B cell (primary cell): ENCODE results near the gene HOXA5. TPM values are rescaled to one million over a fixed set of nuclear protein-coding genes. Genes with fewer than 3 reads are reported as not detected.

Source experiments
- ATAC-seq: fragments of 200-7000 bp; cut with Tn5 transposase; one replicate; pipeline ENCODE4 v1.10.0; 2021; ENCODE audit warnings: low read depth, mild to moderate bottlenecking, moderate number of reproducible peaks, moderate library complexity
- CTCF ChIA-PET: fragments of 350-600 bp; sonication (Branson Sonifier 250); formaldehyde crosslinking; loops from one replicate; lab custom pipeline; 2021; ENCODE audit warnings: antibody characterized with exemption, inconsistent platforms; lab: Charles Lee
- POLR2A ChIA-PET: fragments of 350-600 bp; sonication (Branson Sonifier 250); formaldehyde crosslinking; loops from one replicate; lab custom pipeline; 2021; ENCODE audit warnings: antibody characterized with exemption; lab: Charles Lee
- DNase-seq: peaks from one replicate; pipeline ENCODE4 v3.0.0; 2013
- H2AFZ ChIP-seq: 2 replicates; pipeline ENCODE4 v1.6.1; 2012; ENCODE audit warnings: mild to moderate bottlenecking, low read depth, low read length; ENCODE audit not compliant: insufficient read depth, poor library complexity, severe bottlenecking
- H3K27ac ChIP-seq, 2 donors: 1 replicate in 1 of 2; 2 replicates in 1 of 2; pipeline ENCODE4 v1.5.1; 2012 to 2013; ENCODE audit warnings: low read length in 2 of 2, mild to moderate bottlenecking in 2 of 2, moderate library complexity in 1 of 2
- H3K27me3 ChIP-seq, 4 experiments: fragments of 200-600 bp in 1 of 4; sonication (generic) in 1 of 4; replicated peaks in 1 of 4; 1 replicate in 2 of 4; 2 replicates in 2 of 4; pipeline versions ENCODE4 v1.6.1 to v1.7.0; 2013 to 2016; ENCODE audit warnings: low read length in 3 of 4, mild to moderate bottlenecking in 2 of 4, mixed read lengths in 1 of 4, moderate library complexity in 1 of 4; ENCODE audit not compliant: insufficient read depth in 4 of 4, control insufficient read depth in 3 of 4; ENCODE audit errors: control extremely low read depth in 1 of 4
- H3K36me3 ChIP-seq, 2 experiments: replicated peaks in 1 of 2; 1 replicate in 1 of 2; 2 replicates in 1 of 2; pipeline versions ENCODE4 v1.6.1 to v1.7.1; 2013; ENCODE audit warnings: low read length in 1 of 2; ENCODE audit not compliant: insufficient read depth in 2 of 2, control insufficient read depth in 1 of 2; ENCODE audit errors: control extremely low read depth in 1 of 2, extremely low read depth in 1 of 2
- H3K4me1 ChIP-seq, 2 donors: fragments of 200-600 bp in 1 of 2; sonication (generic) in 1 of 2; 1 replicate in 1 of 2; 2 replicates in 1 of 2; pipeline versions ENCODE4 v1.5.1 to v1.6.1; 2013 to 2017; ENCODE audit warnings: low read length in 2 of 2; ENCODE audit not compliant: control insufficient read depth in 2 of 2, insufficient read depth in 2 of 2
- H3K4me2 ChIP-seq: replicated peaks from 2 replicates; pipeline ENCODE3; 2012; ENCODE audit warnings: mild to moderate bottlenecking, low read depth, low read length; ENCODE audit not compliant: poor library complexity, severe bottlenecking
- H3K4me3 ChIP-seq, 5 experiments: fragments of 200-600 bp in 1 of 5; sonication (generic) in 1 of 5; 1 replicate in 3 of 5; 2 replicates in 2 of 5; pipeline versions ENCODE4 v1.5.1 to v1.7.0; 2011 to 2016; ENCODE audit warnings: low read length in 4 of 5, mild to moderate bottlenecking in 4 of 5, low read depth in 2 of 5, control low read depth in 1 of 5, moderate library complexity in 1 of 5; ENCODE audit not compliant: insufficient read depth in 1 of 5; ENCODE audit errors: control extremely low read depth in 1 of 5, extremely low read depth in 1 of 5
- H3K79me2 ChIP-seq: fragments of 200-600 bp; sonication (generic); one replicate; pipeline ENCODE4 v1.6.0; 2016; ENCODE audit warnings: low read length; ENCODE audit not compliant: control insufficient read depth, insufficient read depth
- H3K9ac ChIP-seq: fragments of 200-600 bp; sonication (generic); 2 replicates; pipeline ENCODE4 v1.6.1; 2017; ENCODE audit warnings: mild to moderate bottlenecking, low read length, moderate library complexity
- H3K9me3 ChIP-seq, 3 donors: one replicate each; pipeline versions ENCODE4 v1.6.1 to v1.7.1; 2013; ENCODE audit warnings: low read length in 2 of 3; ENCODE audit not compliant: control insufficient read depth in 2 of 3, insufficient read depth in 1 of 3; ENCODE audit errors: control extremely low read depth in 1 of 3
- H4K20me1 ChIP-seq: 2 replicates; pipeline ENCODE4 v1.6.0; 2012; ENCODE audit warnings: mild to moderate bottlenecking, low read length; ENCODE audit not compliant: insufficient read depth, control insufficient read depth, poor library complexity, severe bottlenecking
- H3K27ac Mint-ChIP-seq: one replicate; pipeline ENCODE4 v1.8.0; 2021; ENCODE audit warnings: mixed read lengths
- H3K27me3 Mint-ChIP-seq: one replicate; pipeline ENCODE4 v1.8.0; 2021; ENCODE audit warnings: mixed read lengths
- H3K4me1 Mint-ChIP-seq: one replicate; pipeline ENCODE4 v1.8.0; 2021; ENCODE audit warnings: mixed read lengths
- H3K4me3 Mint-ChIP-seq: one replicate; pipeline ENCODE4 v1.8.0; 2021; ENCODE audit warnings: mixed read lengths
- H3K9me3 Mint-ChIP-seq: one replicate; pipeline ENCODE4 v1.8.0; 2022; ENCODE audit warnings: mixed read lengths; ENCODE audit not compliant: insufficient read depth
- CTCF ChIP-seq: fragments of 200-600 bp; IDR thresholded peaks from one replicate; pipeline ENCODE4 v1.8.0; 2022; ENCODE audit warnings: antibody characterized with exemption, mild to moderate bottlenecking
- EZH2 ChIP-seq: IDR thresholded peaks from 2 replicates; pipeline ENCODE4 v1.6.1; 2012; ENCODE audit warnings: borderline replicate concordance, low read depth, mild to moderate bottlenecking, moderate library complexity, low read length; ENCODE audit not compliant: insufficient read depth, poor library complexity, severe bottlenecking
- WGBS: methylation state at CpG from one replicate; pipeline ENCODE4 v1.1.5; 2013; ENCODE audit warnings: missing lambda C conversion rate; ENCODE audit not compliant: insufficient coverage; 5-methylcytosine and 5-hydroxymethylcytosine counted together
- intact Hi-C: fragments of 100-400 bp; cut with micrococcal nuclease; formaldehyde crosslinking; loops from one replicate; pipeline ENCODE4 v1.10.0; 2022
- polyA plus RNA-seq: library from polyadenylated mRNA; depleted of rRNA; stranded (reverse); fragments of >200 nt; gene quantifications from 2 replicates; pipeline ENCODE4 v1.2.3, GENCODE V29; 2012
- total RNA-seq, 2 donors: library from RNA; stranded (reverse); fragments of 120-200 nt in 1 of 2; gene quantifications; 1 replicate in 1 of 2; 2 replicates in 1 of 2; pipeline versions ENCODE4 v1.2.3 to v1.2.4, GENCODE V29; 2013 to 2022

Gene HOXA5
- total and polyA plus RNA-seq, 2 donors (not counting 1 experiment from before 2014, with no cell fraction given), result not detected

DNA sequence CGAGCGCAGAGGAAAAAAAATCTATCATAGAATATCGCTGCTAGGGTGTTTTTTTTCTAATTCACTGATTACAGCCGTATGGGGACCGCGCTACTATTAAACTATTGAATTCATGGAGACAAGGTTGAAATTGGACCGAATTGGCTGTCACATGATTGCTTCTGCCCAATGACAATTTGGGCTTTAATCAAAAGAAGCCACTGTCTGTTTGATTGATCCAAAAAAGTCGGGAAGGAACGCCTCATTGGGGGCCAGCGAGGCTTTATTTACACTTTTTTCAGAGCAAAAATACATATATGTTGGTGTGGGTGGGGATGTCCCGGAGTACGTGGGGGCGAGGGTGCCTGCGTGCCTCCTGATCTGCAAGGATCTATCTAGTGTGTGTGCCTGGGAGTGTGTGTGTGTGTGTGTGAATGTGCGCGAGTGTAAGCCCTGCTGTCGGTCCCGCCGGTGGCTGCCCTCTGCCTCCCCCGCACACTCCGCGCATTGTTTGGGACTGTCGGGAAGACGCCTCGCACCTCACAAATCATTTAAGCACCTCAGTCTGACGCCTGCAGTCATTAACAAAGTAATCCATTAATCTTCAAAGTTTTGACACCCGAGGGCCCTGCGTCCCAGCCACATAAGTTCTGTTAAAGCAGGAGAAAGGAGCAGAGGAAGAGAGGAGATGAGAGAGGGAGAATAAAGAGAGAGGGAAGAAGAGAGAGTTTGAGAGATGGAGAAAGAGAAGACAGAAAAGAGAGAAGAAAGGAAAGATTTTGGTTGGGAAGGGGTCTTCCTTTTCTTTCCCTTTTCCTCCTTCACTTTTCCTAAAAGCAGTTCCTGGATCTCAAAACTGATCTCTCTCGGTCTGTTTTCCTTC is 40.7 kb downstream of the HOXA5 start, which contains the start of gene HOXA2:
HOXA2 (minus strand) TSS at position 103 of the 862 bp plus-strand sequence. CDS start 183 bp downstream, outside the sequence.
- 20% methylated on average over 17 of the region's 29 CpGs for WGBS
- intact Hi-C loops, result no loop called here
- TF ChIP-seq CTCF (no peak), EZH2 (no peak)
- Histone ChIP-seq H3K9me3 (peaks cover 0 to 36% (median 0%) of the 10 kb centered on the region in 3 donors), H2AFZ (no peak within 1 kb of the TSS), H3K4me3 (peak within 1 kb of the TSS in 2 of 5 experiments; percentile 6 to 44), H3K4me1 (peaks cover 26 to 34% of the 10 kb centered on the region in 2 donors), H3K79me2 (no peaks in the 10 kb centered on the region), H4K20me1 (peaks cover 10% of the 10 kb centered on the region), H3K27me3 (peaks cover 0 to 71% (median 60%) of the 10 kb centered on the region in 4 experiments), H3K9ac (peak within 1 kb of the TSS; percentile 8), H3K4me2 (peak within 1 kb of the TSS; percentile 63), H3K27ac (no peak within 1 kb of the TSS), H3K36me3 (no peaks in the 10 kb centered on the region)
- DNase-seq, result peak; percentile 30
- Mint-ChIP-seq H3K27ac (no peak within 1 kb of the TSS), H3K27me3 (peaks cover 73% of the 10 kb centered on the region), H3K4me3 (peak within 1 kb of the TSS; percentile 82), H3K9me3 (no peaks in the 10 kb centered on the region), H3K4me1 (peaks cover 28% of the 10 kb centered on the region)
- ChIA-PET POLR2A (no interaction called here), CTCF (no interaction called here)
- ATAC-seq, result no peak
